ENCODE measurements around the gene C11orf86. TPM values are rescaled to one million over a fixed set of nuclear protein-coding genes. Genes with fewer than 3 reads are reported as not detected.
A peak's percentile ranks its signal among the peaks of the same experiment; 100 is the strongest.

C11orf86 gene
- total RNA-seq, 4 donors from 2014 or later = 81.7 to 439 (median 153) TPM

DNA sequence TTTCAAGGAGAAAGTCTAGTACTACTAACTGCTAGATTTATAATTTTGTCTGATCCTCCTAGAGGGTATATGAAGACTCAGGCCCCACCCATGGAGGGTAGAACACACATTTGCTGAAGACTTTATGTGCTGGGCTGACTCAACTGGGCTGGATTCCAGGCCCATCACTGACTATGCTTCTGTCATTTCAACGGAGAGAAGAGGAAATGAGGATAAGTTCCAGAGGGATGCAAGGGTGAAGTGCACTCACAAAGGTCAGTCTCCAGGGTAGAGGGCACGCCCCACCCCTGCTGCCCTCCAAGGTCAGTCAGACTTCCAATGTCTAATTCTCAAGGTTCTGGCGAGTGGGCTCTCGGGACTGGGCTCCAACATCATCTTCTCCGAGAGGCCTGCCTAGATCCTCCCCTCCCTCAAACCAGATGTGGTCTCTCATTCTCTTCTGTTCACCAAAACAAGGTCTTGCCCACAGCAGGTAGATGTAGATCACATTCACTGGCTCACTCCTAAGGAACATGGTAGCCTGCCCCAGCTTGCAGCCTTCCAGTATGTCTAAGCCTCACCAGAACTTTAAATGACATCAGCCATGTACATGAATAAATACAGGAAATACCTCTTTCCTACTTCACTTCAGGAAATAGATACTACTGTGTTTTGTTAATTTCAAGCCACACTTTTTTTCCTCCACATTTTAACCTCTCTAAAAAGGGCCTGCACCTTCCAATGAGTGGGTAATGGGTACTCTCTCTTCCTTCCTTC, 7.3 kb upstream of the C11orf86 start:
- Histone ChIP-seq H3K27me3 (no peaks in the 10 kb centered on the region), H3K9me3 (no peaks in the 10 kb centered on the region), H3K4me1 (peaks cover 0 to 32% (median 6%) of the 10 kb centered on the region in 4 donors), H3K27ac (peak overlapping the region in 3 of 4 donors; percentile 55 to 85 (median 64)), H3K36me3 (no peaks in the 10 kb centered on the region), H3K4me3 (no peak overlapping the region)
- TF ChIP-seq POLR2A (IDR thresholded peaks at IDR 0.05) = no peak
- TF ChIP-seq, protein P1, sequence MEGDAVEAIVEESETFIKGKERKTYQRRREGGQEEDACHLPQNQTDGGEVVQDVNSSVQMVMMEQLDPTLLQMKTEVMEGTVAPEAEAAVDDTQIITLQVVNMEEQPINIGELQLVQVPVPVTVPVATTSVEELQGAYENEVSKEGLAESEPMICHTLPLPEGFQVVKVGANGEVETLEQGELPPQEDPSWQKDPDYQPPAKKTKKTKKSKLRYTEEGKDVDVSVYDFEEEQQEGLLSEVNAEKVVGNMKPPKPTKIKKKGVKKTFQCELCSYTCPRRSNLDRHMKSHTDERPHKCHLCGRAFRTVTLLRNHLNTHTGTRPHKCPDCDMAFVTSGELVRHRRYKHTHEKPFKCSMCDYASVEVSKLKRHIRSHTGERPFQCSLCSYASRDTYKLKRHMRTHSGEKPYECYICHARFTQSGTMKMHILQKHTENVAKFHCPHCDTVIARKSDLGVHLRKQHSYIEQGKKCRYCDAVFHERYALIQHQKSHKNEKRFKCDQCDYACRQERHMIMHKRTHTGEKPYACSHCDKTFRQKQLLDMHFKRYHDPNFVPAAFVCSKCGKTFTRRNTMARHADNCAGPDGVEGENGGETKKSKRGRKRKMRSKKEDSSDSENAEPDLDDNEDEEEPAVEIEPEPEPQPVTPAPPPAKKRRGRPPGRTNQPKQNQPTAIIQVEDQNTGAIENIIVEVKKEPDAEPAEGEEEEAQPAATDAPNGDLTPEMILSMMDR (IDR thresholded peaks at IDR 0.05) = no peak
- DNase-seq = peak in 2 of 3 donors; percentile 68 to 83

DNA sequence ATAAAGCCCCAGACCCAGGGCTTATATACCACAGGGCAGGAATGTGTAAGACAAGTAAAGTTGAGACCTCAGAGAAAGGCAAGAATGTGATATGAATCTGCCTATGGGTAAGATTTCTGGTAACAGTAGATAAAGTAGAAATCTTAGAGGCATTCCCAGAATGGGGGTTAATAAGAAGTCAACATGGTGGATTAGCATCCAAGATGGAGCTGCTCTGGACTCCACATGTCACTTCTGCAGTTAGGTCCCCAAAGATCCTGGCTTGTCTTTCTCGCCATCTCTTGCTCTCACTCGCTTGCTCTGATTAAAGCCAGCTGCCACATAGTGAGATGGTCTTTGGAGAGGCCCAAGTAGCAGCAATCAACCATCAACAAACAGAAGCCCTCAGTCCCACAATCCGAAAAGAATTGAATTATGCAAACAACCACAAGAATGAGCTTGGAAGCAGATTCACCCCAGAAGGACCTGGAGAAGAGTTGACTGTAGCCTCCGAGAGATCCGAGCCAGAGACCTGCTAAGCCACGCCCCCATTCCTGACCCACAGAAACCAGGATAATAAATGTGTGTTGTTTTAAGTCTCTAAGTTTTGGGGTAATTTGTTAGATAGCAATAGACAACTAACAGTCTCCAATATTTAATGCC, 5.4 kb upstream of the C11orf86 start:
- peaks cover 0 to 32% (median 6%) of the 10 kb centered on the region in 4 donors for H3K4me1 ChIP-seq
- no peak for DNase-seq
- peak overlapping the region in 3 of 4 donors; percentile 61 to 92 (median 79) for H3K27ac ChIP-seq

DNA sequence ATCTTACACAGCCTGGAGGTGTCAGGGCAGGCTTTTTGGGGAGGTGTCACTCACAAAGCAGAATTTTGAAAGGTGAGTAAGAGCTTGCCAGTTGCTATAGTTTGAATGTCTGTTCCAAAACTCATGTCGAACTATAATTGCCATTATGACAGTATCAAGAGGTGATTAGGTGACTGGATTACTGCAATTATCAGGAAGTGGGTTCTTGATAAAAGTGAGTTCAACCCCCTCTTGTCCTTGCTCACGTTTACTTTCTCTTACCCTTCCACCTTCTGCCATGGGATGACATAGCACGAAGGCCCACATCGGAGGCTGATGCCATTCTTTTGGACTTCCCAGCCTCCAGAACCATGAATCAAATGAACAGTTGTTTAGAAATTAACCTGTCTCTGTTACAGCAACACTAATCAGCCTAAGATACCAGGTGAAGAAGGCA, 4.7 kb upstream of the C11orf86 start:
- TF ChIP-seq POLR2A (IDR thresholded peaks at IDR 0.05) = no peak
- TF ChIP-seq, protein P1 (IDR thresholded peaks at IDR 0.05) = no peak
- Histone ChIP-seq H3K4me3 (no peak overlapping the region), H3K27ac (peak overlapping the region in 3 of 4 donors; percentile 61 to 92 (median 79)), H3K4me1 (peaks cover 0 to 32% (median 6%) of the 10 kb centered on the region in 4 donors), H3K36me3 (no peaks in the 10 kb centered on the region), H3K27me3 (no peaks in the 10 kb centered on the region), H3K9me3 (no peaks in the 10 kb centered on the region)
- DNase-seq = no peak

More for the DNA sequence above, 5.4 kb upstream of the C11orf86 start:
- Histone ChIP-seq H3K36me3 (no peaks in the 10 kb centered on the region), H3K27me3 (no peaks in the 10 kb centered on the region), H3K9me3 (no peaks in the 10 kb centered on the region), H3K4me3 (no peak overlapping the region)
- no peak for TF ChIP-seq POLR2A (IDR thresholded peaks at IDR 0.05)
- TF ChIP-seq, protein P1 (IDR thresholded peaks at IDR 0.05) = no peak

DNA sequence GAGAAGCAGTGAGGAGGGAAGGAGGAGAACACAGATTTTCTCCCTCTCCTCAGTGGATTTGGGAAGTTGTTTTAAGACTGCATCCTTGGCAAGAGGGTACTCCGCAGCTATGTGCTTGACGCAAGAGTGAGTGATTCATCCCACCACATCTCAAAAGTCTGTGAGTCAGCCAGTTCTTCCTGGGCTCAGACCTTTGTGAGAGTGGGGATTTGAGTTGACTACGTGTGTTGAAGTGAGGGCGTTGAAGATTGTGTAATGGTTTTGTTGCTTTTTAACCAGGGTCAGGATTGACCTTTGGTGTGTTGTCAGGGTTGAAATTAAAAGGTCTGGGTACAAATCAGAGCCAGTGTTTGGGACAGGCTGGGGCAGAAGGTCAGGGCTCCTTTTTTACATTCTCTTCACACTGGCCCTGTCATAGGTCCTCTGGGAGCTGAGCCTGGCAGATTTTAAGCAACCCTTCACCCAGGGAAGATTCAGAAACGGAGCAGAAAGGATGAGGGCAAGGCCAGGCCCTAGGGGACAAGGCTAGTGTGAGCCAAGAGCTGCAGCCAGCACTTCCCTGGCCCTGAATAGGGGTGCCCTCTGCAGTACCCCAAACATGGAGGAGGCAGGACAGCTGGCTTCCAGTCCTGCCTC, 4.2 kb upstream of the C11orf86 start:
- Histone ChIP-seq H3K4me3 (no peak overlapping the region), H3K4me1 (peaks cover 0 to 28% (median 6%) of the 10 kb centered on the region in 4 donors), H3K36me3 (no peaks in the 10 kb centered on the region), H3K27me3 (no peaks in the 10 kb centered on the region), H3K9me3 (no peaks in the 10 kb centered on the region), H3K27ac (peak overlapping the region in 3 of 4 donors; percentile 61 to 92 (median 79))
- peak in 1 of 2 donors; percentile 48 for TF ChIP-seq POLR2A (IDR thresholded peaks at IDR 0.05)
- TF ChIP-seq, protein P1 (IDR thresholded peaks at IDR 0.05) = no peak
- peak in 1 of 3 donors; percentile 79 for DNase-seq

- TF ChIP-seq POLR2A (IDR thresholded peaks at IDR 0.05) = no peak
- TF ChIP-seq, protein P1 (IDR thresholded peaks at IDR 0.05) = no peak
- no peaks in the 10 kb centered on the region for H3K36me3 ChIP-seq
- H3K27ac ChIP-seq = peak overlapping the region in 3 of 4 donors; percentile 52 to 92 (median 79)
- no peak for DNase-seq
- H3K27me3 ChIP-seq = no peaks in the 10 kb centered on the region
- no peaks in the 10 kb centered on the region for H3K9me3 ChIP-seq
- H3K4me3 ChIP-seq = no peak overlapping the region
- peaks cover 0 to 25% (median 6%) of the 10 kb centered on the region in 4 donors for H3K4me1 ChIP-seq
Measured at GRCh38 chr11:66971488-66971887, 3.6 kb upstream of the C11orf86 start.
